Measurements from ENCODE around the gene OR4E1. TPM values are rescaled to one million over a fixed set of nuclear protein-coding genes. Genes with fewer than 3 reads are reported as not detected.

The OR4E1 gene
- total RNA-seq, 2 donors from 2014 or later, result not detected

GRCh38 chr14:21653331-21653885 is 20.2 kb downstream of the OR4E1 start, which contains the start of gene OR4E2:
Gene OR4E2, plus strand, starts transcription at chr14:21653835. Its CDS starts 11,248 bp downstream, at chr14:21665083.
- DNase-seq, result no peak
- no peaks in the 10 kb centered on the region for H3K36me3 Mint-ChIP-seq (ENCODE audit: low read depth)
- 89 to 95% methylated on average over 2 of the region's 2 CpGs for WGBS, 2 experiments (ENCODE audit: insufficient coverage in 1 of 2, insufficient read length in 1 of 2)
- TF ChIP-seq, protein P1, sequence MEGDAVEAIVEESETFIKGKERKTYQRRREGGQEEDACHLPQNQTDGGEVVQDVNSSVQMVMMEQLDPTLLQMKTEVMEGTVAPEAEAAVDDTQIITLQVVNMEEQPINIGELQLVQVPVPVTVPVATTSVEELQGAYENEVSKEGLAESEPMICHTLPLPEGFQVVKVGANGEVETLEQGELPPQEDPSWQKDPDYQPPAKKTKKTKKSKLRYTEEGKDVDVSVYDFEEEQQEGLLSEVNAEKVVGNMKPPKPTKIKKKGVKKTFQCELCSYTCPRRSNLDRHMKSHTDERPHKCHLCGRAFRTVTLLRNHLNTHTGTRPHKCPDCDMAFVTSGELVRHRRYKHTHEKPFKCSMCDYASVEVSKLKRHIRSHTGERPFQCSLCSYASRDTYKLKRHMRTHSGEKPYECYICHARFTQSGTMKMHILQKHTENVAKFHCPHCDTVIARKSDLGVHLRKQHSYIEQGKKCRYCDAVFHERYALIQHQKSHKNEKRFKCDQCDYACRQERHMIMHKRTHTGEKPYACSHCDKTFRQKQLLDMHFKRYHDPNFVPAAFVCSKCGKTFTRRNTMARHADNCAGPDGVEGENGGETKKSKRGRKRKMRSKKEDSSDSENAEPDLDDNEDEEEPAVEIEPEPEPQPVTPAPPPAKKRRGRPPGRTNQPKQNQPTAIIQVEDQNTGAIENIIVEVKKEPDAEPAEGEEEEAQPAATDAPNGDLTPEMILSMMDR (conservative IDR thresholded peaks at IDR 0.05), result no peak
- Histone ChIP-seq H3K4me1 (ENCODE audit: control insufficient read depth, insufficient read depth, low read length) (no peaks in the 10 kb centered on the region), H3K9me3 (ENCODE audit: control insufficient read depth, low read length) (no peaks in the 10 kb centered on the region), H3K27ac (ENCODE audit: low read depth, low read length) (no peak within 1 kb of the TSS), H3K36me3 (ENCODE audit: control insufficient read depth, insufficient read depth, low read length) (no peaks in the 10 kb centered on the region), H3K27me3 (ENCODE audit: control insufficient read depth, insufficient read depth, low read length, poor library complexity, severe bottlenecking) (no peaks in the 10 kb centered on the region), H3K4me3 (ENCODE audit: low read length) (no peak within 1 kb of the TSS), H3K9ac (ENCODE audit: extremely low read depth, low read length, poor library complexity, severe bottlenecking) (no peak within 1 kb of the TSS)
- H3K4me1 Mint-ChIP-seq, result peaks cover 4% of the 10 kb centered on the region
- H3K9me3 Mint-ChIP-seq, result no peaks in the 10 kb centered on the region
- no peak within 1 kb of the TSS for H3K4me3 Mint-ChIP-seq
- H3K27ac Mint-ChIP-seq, result no peak within 1 kb of the TSS
- peaks cover 2% of the 10 kb centered on the region for H3K27me3 Mint-ChIP-seq (ENCODE audit: insufficient read depth)

DNA sequence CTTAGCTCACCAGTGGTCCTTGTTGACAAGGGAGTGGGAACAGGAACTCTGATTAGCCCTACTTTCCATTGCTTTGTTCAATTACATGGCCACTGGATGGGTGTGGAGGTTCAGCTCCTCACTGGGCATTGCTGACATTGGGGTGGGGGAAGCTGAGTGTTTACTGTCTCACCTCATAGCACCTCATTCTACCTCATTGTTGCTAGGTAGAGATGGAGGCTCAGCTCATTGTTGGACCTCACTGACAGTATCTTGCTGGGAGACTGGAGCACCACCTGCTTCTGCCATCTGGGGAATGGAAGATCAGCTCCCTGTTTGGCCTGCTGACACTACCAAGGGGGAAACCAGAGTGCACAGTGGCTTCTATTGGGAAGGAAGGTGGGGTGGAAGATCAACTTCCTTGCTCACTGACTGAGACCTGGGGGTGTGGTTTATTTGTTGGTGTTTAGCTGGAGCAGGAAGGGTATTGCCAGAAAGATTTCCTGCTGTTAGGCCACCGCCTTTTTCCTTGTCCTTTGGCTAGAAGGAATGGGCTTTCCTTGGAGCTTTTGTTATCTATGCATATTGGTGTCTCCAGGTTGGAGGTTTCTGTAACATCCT is 21.3 kb downstream of the OR4E1 start:
- peak; percentile 50 for DNase-seq
- WGBS, 2 experiments (ENCODE audit: insufficient coverage in 1 of 2, insufficient read length in 1 of 2), result 33 to 74% methylated on average over 1 of the region's 1 CpG
- Mint-ChIP-seq H3K36me3 (ENCODE audit: low read depth) (no peaks in the 10 kb centered on the region), H3K9me3 (no peaks in the 10 kb centered on the region), H3K4me1 (peaks cover 4% of the 10 kb centered on the region), H3K27me3 (ENCODE audit: insufficient read depth) (peaks cover 2% of the 10 kb centered on the region), H3K4me3 (no peak overlapping the region), H3K27ac (no peak overlapping the region)
- TF ChIP-seq, protein P1 (conservative IDR thresholded peaks at IDR 0.05), result no peak
- Histone ChIP-seq H3K27me3 (ENCODE audit: control insufficient read depth, insufficient read depth, low read length, poor library complexity, severe bottlenecking) (no peaks in the 10 kb centered on the region), H3K9me3 (ENCODE audit: control insufficient read depth, low read length) (no peaks in the 10 kb centered on the region), H3K36me3 (ENCODE audit: control insufficient read depth, insufficient read depth, low read length) (no peaks in the 10 kb centered on the region), H3K27ac (ENCODE audit: low read depth, low read length) (no peak overlapping the region), H3K4me1 (ENCODE audit: control insufficient read depth, insufficient read depth, low read length) (no peaks in the 10 kb centered on the region), H3K4me3 (ENCODE audit: low read length) (no peak overlapping the region), H3K9ac (ENCODE audit: extremely low read depth, low read length, poor library complexity, severe bottlenecking) (no peak overlapping the region)

DNA sequence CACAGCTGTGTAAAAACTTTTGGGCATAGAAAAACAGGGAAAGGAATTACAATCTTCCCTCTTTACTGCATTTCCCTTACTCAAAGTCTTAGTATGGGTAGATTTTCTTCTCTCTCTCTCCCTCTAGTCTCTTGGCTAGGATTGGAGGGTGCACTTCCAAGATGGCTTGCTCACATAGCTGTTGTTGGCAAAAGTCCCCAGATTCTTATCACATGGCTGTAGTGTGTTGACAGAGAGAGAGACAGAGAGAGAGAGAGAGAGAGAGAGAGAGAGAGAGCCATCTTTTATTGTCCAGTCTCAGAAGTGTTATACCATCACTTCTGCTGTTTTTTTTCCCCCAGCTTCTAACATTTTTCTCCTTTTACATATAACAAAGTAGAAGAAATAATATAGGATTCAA is 26.2 kb downstream of the OR4E1 start:
- H3K9me3 Mint-ChIP-seq, result no peaks in the 10 kb centered on the region
- Histone ChIP-seq H3K36me3 (ENCODE audit: control insufficient read depth, insufficient read depth, low read length) (no peaks in the 10 kb centered on the region), H3K9ac (ENCODE audit: extremely low read depth, low read length, poor library complexity, severe bottlenecking) (no peak overlapping the region), H3K9me3 (ENCODE audit: control insufficient read depth, low read length) (no peaks in the 10 kb centered on the region), H3K4me3 (ENCODE audit: low read length) (no peak overlapping the region), H3K27ac (ENCODE audit: low read depth, low read length) (no peak overlapping the region), H3K4me1 (ENCODE audit: control insufficient read depth, insufficient read depth, low read length) (no peaks in the 10 kb centered on the region), H3K27me3 (ENCODE audit: control insufficient read depth, insufficient read depth, low read length, poor library complexity, severe bottlenecking) (no peaks in the 10 kb centered on the region)
- H3K27ac Mint-ChIP-seq, result no peak overlapping the region
- H3K4me3 Mint-ChIP-seq, result no peak overlapping the region
- TF ChIP-seq, protein P1 (conservative IDR thresholded peaks at IDR 0.05), result no peak
- peaks cover 5% of the 10 kb centered on the region for H3K4me1 Mint-ChIP-seq
- H3K27me3 Mint-ChIP-seq (ENCODE audit: insufficient read depth), result peaks cover 2% of the 10 kb centered on the region
- no peaks in the 10 kb centered on the region for H3K36me3 Mint-ChIP-seq (ENCODE audit: low read depth)
- no peak for DNase-seq
